ENCODE data around the gene SLC26A3.
A peak's percentile ranks its signal among the peaks of the same experiment; 100 is the strongest.

SLC26A3 gene

GRCh38 chr7:107767391-107767790 lies 35.6 kb downstream of the SLC26A3 start:
- TF ChIP-seq, protein P1, sequence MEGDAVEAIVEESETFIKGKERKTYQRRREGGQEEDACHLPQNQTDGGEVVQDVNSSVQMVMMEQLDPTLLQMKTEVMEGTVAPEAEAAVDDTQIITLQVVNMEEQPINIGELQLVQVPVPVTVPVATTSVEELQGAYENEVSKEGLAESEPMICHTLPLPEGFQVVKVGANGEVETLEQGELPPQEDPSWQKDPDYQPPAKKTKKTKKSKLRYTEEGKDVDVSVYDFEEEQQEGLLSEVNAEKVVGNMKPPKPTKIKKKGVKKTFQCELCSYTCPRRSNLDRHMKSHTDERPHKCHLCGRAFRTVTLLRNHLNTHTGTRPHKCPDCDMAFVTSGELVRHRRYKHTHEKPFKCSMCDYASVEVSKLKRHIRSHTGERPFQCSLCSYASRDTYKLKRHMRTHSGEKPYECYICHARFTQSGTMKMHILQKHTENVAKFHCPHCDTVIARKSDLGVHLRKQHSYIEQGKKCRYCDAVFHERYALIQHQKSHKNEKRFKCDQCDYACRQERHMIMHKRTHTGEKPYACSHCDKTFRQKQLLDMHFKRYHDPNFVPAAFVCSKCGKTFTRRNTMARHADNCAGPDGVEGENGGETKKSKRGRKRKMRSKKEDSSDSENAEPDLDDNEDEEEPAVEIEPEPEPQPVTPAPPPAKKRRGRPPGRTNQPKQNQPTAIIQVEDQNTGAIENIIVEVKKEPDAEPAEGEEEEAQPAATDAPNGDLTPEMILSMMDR (IDR thresholded peaks at IDR 0.05; ENCODE audit: control insufficient read depth, extremely low read depth, insufficient read depth): no peak
- H3K4me3 ChIP-seq (ENCODE audit: low read depth, low read length): no peak overlapping the region
- no peak for DNase-seq (ENCODE audit: low read depth)

DNA sequence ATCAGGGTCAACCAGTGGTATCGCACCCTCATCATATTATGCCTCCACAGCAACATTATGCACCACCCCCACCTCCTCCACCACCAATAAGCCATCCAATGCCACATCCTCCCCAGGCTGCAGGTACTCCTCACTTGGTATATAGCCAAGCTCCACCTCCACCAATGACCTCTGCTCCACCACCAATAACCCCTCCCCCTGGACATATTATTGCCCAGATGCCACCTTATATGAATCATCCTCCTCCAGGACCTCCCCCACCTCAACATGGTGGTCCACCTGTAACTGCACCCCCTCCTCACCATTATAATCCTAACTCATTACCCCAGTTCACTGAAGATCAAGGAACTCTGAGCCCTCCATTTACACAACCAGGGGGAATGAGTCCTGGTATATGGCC lies 44.4 kb downstream of the SLC26A3 start:
- TF ChIP-seq, protein P1 (IDR thresholded peaks at IDR 0.05; ENCODE audit: control insufficient read depth, extremely low read depth, insufficient read depth): no peak
- no peak overlapping the region for H3K4me3 ChIP-seq (ENCODE audit: low read depth, low read length)
- no peak for DNase-seq (ENCODE audit: low read depth)

DNA sequence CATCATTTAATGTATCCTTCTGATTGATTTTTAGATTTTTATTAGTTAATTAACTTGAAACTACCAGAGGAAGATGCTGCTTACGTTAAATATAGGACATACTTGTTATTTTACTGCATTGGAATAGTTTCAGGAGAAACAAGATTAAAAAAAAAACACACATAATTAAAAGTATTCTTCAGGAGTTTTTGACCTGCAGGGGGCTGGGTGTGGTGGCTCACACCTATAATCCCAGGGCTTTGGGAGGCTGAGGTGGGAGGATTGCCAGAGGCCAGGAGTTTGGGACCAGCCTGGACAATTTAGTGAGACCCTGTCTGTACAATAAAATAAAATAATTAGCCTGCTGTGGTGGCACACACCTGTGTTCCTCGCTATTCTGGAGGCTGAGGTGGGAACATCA lies 48.4 kb downstream of the SLC26A3 start:
- no peak for DNase-seq (ENCODE audit: low read depth)
- no peak overlapping the region for H3K4me3 ChIP-seq (ENCODE audit: low read depth, low read length)

GRCh38 chr7:107751113-107751512 lies 51.9 kb downstream of the SLC26A3 start:
- DNase-seq (ENCODE audit: low read depth): no peak
- H3K4me3 ChIP-seq (ENCODE audit: low read depth, low read length): no peak overlapping the region
- TF ChIP-seq, protein P1 (IDR thresholded peaks at IDR 0.05; ENCODE audit: control insufficient read depth, extremely low read depth, insufficient read depth): no peak

More for the DNA sequence above, 48.4 kb downstream of the SLC26A3 start:
- TF ChIP-seq, protein P1 (IDR thresholded peaks at IDR 0.05; ENCODE audit: control insufficient read depth, extremely low read depth, insufficient read depth): no peak

- TF ChIP-seq, protein P1 (IDR thresholded peaks at IDR 0.05; ENCODE audit: control insufficient read depth, extremely low read depth, insufficient read depth): no peak
- H3K4me3 ChIP-seq (ENCODE audit: low read depth, low read length): no peak overlapping the region
Measured at GRCh38 chr7:107746006-107746405, 57.0 kb downstream of the SLC26A3 start.

GRCh38 chr7:107744345-107744750 lies 58.7 kb downstream of the SLC26A3 start:
- no peak for DNase-seq (ENCODE audit: low read depth)
- TF ChIP-seq, protein P1 (IDR thresholded peaks at IDR 0.05; ENCODE audit: control insufficient read depth, extremely low read depth, insufficient read depth): no peak
- peak overlapping the region; percentile 87 for H3K4me3 ChIP-seq (ENCODE audit: low read depth, low read length)

More at GRCh38 chr7:107746006-107746405, 57.0 kb downstream of the SLC26A3 start:
- no peak for DNase-seq (ENCODE audit: low read depth)
